Measurements from ENCODE around the gene TMEM198. TPM values are rescaled to one million over a fixed set of nuclear protein-coding genes. Genes with fewer than 3 reads are reported as not detected.

The TMEM198 gene, protein sequence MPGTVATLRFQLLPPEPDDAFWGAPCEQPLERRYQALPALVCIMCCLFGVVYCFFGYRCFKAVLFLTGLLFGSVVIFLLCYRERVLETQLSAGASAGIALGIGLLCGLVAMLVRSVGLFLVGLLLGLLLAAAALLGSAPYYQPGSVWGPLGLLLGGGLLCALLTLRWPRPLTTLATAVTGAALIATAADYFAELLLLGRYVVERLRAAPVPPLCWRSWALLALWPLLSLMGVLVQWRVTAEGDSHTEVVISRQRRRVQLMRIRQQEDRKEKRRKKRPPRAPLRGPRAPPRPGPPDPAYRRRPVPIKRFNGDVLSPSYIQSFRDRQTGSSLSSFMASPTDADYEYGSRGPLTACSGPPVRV
- 0.70 to 1.3 TPM (median 1.0 TPM) in 5 replicates for total RNA-seq (2022; extraction: Qiagen RNA extraction)

GRCh38 chr2:219543596-219544358, at the start of gene TMEM198, which contains the start of gene CHPF:
TMEM198 (plus strand) TSS chr2:219544028; CDS start chr2:219544728, 700 bp downstream.
CHPF (minus strand) TSS chr2:219543809; CDS start chr2:219543538, 271 bp downstream.

GRCh38 chr2:219498280-219499057, 45.4 kb upstream of the TMEM198 start, which contains the start of gene GMPPA:
GMPPA (plus strand) TSS chr2:219498891; CDS start chr2:219499976, 1,085 bp downstream.

DNA sequence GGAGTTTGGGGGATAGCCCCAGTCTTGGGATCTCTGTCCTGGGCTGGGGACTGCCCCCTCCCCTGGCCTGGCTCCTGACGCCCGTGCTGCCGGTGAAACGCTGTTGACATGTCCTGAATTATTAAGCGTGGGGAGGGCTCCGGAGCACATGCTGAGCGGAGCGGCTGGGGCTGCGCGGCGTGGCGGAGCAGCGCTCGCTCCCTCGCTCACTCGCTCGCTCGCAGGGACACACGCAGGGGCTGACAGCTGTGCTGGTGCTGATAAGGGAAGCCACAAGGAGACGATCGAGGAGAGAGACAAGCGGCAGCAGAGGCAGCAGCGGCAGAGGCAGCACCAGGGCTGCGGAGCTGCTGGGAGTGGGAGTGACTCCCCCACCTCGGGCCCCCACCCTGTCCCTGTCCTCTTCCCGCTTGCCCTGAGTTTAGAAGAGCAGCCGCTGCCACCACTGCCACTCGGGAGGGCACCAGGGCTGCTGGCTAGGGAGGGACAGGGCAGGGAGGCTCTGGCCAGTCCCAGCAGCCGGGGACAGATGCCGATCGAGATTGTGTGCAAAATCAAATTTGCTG, 29.5 kb upstream of the TMEM198 start, which contains the start of gene ASIC4:
ASIC4 (plus strand) TSS at position 287 of the 566 bp plus-strand sequence; CDS start at position 530, 243 bp downstream.

DNA sequence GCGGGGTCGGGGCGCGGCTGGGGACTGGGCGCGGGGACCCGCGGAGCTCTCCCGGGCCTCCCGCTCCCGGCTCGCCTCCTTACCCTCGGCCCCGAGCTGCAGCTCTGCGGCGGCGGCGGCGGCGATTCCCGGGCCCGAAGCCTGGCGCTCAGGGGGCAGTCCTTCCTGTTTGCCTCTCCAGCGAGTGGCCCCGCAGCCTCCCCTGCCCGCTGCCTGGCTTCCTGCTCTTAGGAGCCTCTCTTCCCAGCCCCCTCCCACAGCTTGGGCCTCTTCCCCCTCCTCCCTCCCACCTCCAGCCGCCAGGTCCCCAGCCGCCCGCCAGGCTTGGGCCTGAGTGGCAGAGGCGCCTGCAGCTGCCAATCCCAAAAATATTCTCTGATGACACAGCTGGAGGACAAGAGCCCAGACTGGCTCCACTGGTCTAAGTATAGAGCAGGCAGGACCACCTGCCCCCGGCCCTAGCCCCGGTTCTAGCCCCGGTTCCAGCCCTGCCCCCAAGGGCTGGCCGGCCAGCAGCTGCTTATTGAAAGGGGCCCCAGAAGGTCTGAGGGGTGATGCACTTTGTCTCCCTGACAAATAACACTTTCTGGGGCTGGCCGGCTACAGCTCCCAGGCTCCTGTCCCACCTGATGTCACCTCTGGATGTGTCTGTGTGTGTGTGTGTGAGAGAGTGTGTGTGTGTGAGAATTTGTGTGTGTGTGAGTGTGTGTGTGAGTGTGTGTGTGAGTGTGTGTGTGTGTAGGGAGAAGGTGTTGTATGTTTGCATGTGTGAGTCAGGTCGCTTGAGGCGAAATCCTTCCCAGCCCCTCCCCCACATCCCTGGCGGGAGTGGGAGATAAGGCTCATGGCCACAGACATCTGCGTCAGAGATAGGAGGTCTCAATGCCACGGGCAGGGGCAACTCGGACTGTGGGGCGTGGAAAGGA, 27.7 kb downstream of the TMEM198 start, which contains the start of gene OBSL1:
OBSL1 (minus strand) TSS at position 229 of the 926 bp plus-strand sequence. CDS start 307 bp downstream, outside the sequence.

DNA sequence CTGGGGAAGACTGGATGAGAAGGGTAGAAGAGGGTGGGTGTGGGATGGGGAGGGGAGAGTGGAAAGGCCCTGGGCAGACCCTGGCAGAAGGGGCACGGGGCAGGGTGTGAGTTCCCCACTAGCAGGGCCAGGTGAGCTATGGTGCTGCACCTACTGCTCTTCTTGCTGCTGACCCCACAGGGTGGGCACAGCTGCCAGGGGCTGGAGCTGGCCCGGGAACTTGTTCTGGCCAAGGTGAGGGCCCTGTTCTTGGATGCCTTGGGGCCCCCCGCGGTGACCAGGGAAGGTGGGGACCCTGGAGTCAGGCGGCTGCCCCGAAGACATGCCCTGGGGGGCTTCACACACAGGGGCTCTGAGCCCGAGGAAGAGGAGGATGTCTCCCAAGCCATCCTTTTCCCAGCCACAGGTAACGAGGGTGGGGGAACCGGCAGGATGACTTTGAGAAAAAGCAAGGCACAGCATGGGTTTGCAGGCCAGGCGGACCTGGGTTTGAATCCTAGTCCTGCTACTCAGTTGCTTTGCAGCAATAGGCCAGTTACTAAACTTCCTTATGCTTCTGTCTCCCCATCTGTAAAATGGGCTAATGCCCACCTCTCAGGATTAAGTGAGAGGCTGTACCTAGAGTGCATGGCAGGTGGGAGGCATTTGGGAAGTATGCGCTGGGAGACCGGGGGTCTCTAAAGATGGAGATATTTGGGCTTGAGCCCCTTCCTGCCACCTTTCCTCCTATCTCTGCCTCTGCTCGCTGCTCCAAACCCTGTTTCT, 28.6 kb downstream of the TMEM198 start, which contains the start of gene INHA:
INHA (plus strand) TSS at position 74 of the 765 bp plus-strand sequence; CDS start at position 139, 65 bp downstream.

DNA sequence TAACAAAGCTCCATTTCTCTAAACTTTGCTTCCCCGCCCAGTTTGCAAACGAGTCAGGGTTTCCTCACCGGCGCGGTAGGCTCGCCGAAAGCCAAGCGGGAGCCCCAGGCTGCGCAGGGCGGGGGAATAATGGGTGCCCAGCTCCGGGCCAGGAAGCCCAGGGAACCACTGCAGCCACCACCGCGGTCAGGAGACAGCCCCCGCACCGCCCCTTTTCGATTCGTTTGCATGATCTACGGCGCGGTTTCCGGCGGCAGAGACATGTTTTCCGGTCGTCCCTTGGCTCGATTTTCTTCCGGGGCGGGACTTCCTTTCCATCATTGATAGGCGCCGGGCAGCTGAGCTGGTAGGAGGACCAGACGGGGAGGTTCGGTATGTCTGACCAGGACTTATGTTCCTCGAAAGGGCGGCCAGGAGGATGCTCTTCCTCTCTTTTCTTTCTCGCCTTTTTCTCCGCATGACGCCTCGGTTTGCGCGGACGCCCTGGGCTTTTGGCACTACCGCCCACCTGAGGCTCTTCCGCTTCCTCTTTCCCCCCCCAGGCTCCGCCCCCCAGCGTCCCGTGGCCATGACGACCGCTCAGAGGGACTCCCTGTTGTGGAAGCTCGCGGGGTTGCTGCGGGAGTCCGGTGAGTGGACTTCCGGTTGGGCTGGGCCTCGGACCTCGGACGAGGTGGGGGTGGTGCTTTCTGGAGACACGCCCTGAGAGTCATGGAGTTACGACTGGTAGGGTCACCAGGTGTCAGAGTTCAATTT, 53.9 kb downstream of the TMEM198 start, which contains the start of gene STK11IP:
STK11IP (plus strand) TSS at position 306 of the 756 bp plus-strand sequence; CDS start at position 569, 263 bp downstream.

Other genes with a start within 250 kb of the TMEM198 start
- 1.0 to 1.5 TPM (median 1.2 TPM) in 5 replicates for gene PTPRN, start 234.6 kb upstream of the TMEM198 start, total RNA-seq (2022; extraction: Qiagen RNA extraction)
- not detected in 5 replicates for gene RESP18, start 211.3 kb upstream of the TMEM198 start, total RNA-seq (2022; extraction: Qiagen RNA extraction)
- gene DNPEP, start 156.1 kb upstream of the TMEM198 start, total RNA-seq (2022; extraction: Qiagen RNA extraction) = 58.3 to 67.2 TPM (median 62.6 TPM) in 5 replicates
- 0.23 to 0.93 TPM (median 0.51 TPM) in 5 replicates for gene DES, start 125.7 kb upstream of the TMEM198 start, total RNA-seq (2022; extraction: Qiagen RNA extraction)
- gene SPEG, start 109.2 kb upstream of the TMEM198 start, total RNA-seq (2022; extraction: Qiagen RNA extraction) = 6.5 to 10.3 TPM (median 8.3 TPM) in 5 replicates
- gene GMPPA, start 45.1 kb upstream of the TMEM198 start, total RNA-seq (2022; extraction: Qiagen RNA extraction) = 36.9 to 40.3 TPM (median 37.8 TPM) in 5 replicates
- gene ASIC4, start 29.5 kb upstream of the TMEM198 start, total RNA-seq (2022; extraction: Qiagen RNA extraction) = 0.06 to 0.26 TPM (median 0.07 TPM) in 5 replicates
- gene CHPF, start 219 bp upstream of the TMEM198 start, total RNA-seq (2022; extraction: Qiagen RNA extraction) = 21.8 to 32.9 TPM (median 29.3 TPM) in 5 replicates
- 18.8 to 22.2 TPM (median 19.9 TPM) in 5 replicates for gene OBSL1, start 27.5 kb downstream of the TMEM198 start, total RNA-seq (2022; extraction: Qiagen RNA extraction)
- gene INHA, start 28.3 kb downstream of the TMEM198 start, total RNA-seq (2022; extraction: Qiagen RNA extraction) = 0.35 to 0.58 TPM (median 0.47 TPM) in 5 replicates
- gene STK11IP, start 53.8 kb downstream of the TMEM198 start, total RNA-seq (2022; extraction: Qiagen RNA extraction) = 13.9 to 17.5 TPM (median 17.2 TPM) in 5 replicates
- 2.5 to 3.3 TPM (median 3.1 TPM) in 5 replicates for gene SLC4A3, start 83.6 kb downstream of the TMEM198 start, total RNA-seq (2022; extraction: Qiagen RNA extraction)